ENCODE data around the gene ABCG1.

Gene ABCG1

DNA sequence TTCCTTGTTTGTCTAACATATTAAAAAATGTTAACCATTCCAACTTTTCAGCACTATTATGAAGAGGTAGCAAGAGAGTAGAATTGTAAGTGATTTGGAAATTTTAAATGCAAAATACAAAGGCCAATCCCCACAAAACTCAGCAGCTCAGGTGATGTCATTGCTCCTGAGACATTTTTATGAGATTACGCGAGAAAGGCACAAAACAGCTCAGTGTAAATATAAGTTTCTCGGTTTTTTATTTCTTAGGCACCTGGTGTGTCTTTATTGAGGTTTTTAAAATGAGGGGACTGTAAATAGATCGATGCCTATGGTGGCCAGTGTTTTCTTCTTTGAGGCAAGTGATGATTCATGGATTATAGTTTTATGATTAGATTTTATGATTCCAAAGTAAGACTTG is 6.1 kb downstream of the ABCG1 start:
- Histone ChIP-seq H4K20me1 (ENCODE audit: insufficient read depth, low read length) (no peaks in the 10 kb centered on the region), H3K9ac (ENCODE audit: low read length) (no peak overlapping the region), H3K9me2 (replicated peaks; ENCODE audit: insufficient read depth, low read length) (no peaks in the 10 kb centered on the region), H3K4me2 (ENCODE audit: low read depth, low read length) (no peak overlapping the region), H3K4me3 (ENCODE audit: low read length) (no peak overlapping the region), H3F3A (ENCODE audit: insufficient read depth, low read length) (peaks cover 17% of the 10 kb centered on the region; the same call in 1 of the 2 replicates), H3K9me3 (replicated peaks; ENCODE audit: insufficient read depth, low read length) (no peaks in the 10 kb centered on the region), H3K27me3 (replicated peaks; ENCODE audit: insufficient read depth, low read length) (peaks cover 42% of the 10 kb centered on the region), H3K36me3 (replicated peaks; ENCODE audit: insufficient read depth, low read length) (no peaks in the 10 kb centered on the region), H3K27ac (ENCODE audit: low read length) (no peak overlapping the region), H3K4me1 (ENCODE audit: low read length) (peaks cover 22% of the 10 kb centered on the region), H3K79me2 (ENCODE audit: low read length) (no peaks in the 10 kb centered on the region), H2AFZ (ENCODE audit: low read length) (no peak overlapping the region)
- TF ChIP-seq, protein P1, sequence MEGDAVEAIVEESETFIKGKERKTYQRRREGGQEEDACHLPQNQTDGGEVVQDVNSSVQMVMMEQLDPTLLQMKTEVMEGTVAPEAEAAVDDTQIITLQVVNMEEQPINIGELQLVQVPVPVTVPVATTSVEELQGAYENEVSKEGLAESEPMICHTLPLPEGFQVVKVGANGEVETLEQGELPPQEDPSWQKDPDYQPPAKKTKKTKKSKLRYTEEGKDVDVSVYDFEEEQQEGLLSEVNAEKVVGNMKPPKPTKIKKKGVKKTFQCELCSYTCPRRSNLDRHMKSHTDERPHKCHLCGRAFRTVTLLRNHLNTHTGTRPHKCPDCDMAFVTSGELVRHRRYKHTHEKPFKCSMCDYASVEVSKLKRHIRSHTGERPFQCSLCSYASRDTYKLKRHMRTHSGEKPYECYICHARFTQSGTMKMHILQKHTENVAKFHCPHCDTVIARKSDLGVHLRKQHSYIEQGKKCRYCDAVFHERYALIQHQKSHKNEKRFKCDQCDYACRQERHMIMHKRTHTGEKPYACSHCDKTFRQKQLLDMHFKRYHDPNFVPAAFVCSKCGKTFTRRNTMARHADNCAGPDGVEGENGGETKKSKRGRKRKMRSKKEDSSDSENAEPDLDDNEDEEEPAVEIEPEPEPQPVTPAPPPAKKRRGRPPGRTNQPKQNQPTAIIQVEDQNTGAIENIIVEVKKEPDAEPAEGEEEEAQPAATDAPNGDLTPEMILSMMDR (IDR thresholded peaks at IDR 0.05; ENCODE audit: low read length) = no peak
- TF ChIP-seq EZH2phosphoT487 (IDR thresholded peaks at IDR 0.05; ENCODE audit: low read length) (no peak), EZH2 (optimal IDR thresholded peaks at IDR 0.05; ENCODE audit: low read depth, low read length) (no peak)
- DNase-seq = no peak

DNA sequence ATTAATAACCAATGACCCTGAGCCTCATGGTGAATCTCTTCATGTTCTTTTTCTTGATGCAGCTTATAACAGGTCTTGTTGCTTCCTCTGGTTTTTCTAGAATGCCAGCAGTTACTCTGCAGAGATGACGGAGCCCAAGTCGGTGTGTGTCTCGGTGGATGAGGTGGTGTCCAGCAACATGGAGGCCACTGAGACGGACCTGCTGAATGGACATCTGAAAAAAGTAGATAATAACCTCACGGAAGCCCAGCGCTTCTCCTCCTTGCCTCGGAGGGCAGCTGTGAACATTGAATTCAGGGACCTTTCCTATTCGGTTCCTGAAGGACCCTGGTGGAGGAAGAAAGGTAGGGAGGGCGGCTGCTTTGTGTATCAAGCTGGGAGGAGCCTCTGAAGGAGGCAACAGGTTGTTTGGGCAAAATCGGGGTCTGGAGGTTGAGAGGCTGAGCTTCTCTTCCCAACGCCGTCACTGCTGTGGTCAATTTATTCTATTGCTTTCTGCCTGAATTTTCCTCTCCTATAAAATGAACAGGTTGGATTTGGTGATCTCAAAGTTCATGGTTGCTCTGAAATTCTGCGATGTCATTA is 6.7 kb downstream of the ABCG1 start:
- Histone ChIP-seq H2AFZ (ENCODE audit: low read length) (no peak overlapping the region), H3K79me2 (ENCODE audit: low read length) (no peaks in the 10 kb centered on the region), H3K4me1 (ENCODE audit: low read length) (peaks cover 19% of the 10 kb centered on the region), H3K27me3 (replicated peaks; ENCODE audit: insufficient read depth, low read length) (peaks cover 36% of the 10 kb centered on the region), H3K27ac (ENCODE audit: low read length) (no peak overlapping the region), H3K4me2 (ENCODE audit: low read depth, low read length) (no peak overlapping the region), H3K9me2 (replicated peaks; ENCODE audit: insufficient read depth, low read length) (no peaks in the 10 kb centered on the region), H3F3A (ENCODE audit: insufficient read depth, low read length) (peaks cover 15% of the 10 kb centered on the region; the same call in 1 of the 2 replicates), H3K9ac (ENCODE audit: low read length) (no peak overlapping the region), H3K4me3 (ENCODE audit: low read length) (no peak overlapping the region), H3K36me3 (replicated peaks; ENCODE audit: insufficient read depth, low read length) (no peaks in the 10 kb centered on the region), H4K20me1 (ENCODE audit: insufficient read depth, low read length) (no peaks in the 10 kb centered on the region), H3K9me3 (replicated peaks; ENCODE audit: insufficient read depth, low read length) (no peaks in the 10 kb centered on the region)
- TF ChIP-seq EZH2phosphoT487 (IDR thresholded peaks at IDR 0.05; ENCODE audit: low read length) = no peak
- TF ChIP-seq EZH2 (optimal IDR thresholded peaks at IDR 0.05; ENCODE audit: low read depth, low read length) = no peak
- TF ChIP-seq, protein P1 (IDR thresholded peaks at IDR 0.05; ENCODE audit: low read length) = no peak
- no peak for DNase-seq

DNA sequence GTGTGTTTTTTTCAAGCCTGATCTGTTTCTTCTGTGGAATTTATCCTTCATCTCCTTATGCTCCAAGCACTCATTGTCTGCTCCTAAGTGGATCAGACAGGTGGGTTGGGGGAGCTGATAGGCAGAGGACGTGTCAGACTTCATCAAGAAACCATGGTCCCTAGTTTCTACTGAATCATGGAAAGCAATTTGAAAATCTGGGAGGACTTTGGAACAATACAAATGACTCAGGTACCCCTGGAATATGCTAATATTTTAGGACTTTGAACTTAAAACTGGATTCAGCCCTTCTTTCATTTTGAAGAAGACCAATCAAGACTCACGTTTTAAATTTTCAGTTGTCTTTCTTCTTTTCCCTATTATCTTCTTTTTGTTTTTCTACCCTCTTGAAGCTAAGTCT is 7.7 kb downstream of the ABCG1 start:
- no peak overlapping the region for H3K4me3 ChIP-seq (ENCODE audit: low read length)
- no peaks in the 10 kb centered on the region for H3K9me2 ChIP-seq (replicated peaks; ENCODE audit: insufficient read depth, low read length)
- H3K9ac ChIP-seq (ENCODE audit: low read length) = no peak overlapping the region
- no peaks in the 10 kb centered on the region for H3K79me2 ChIP-seq (ENCODE audit: low read length)
- H3K36me3 ChIP-seq (replicated peaks; ENCODE audit: insufficient read depth, low read length) = no peaks in the 10 kb centered on the region
- H3F3A ChIP-seq (ENCODE audit: insufficient read depth, low read length) = peaks cover 15% of the 10 kb centered on the region; the same call in 1 of the 2 replicates
- no peak for TF ChIP-seq EZH2 (optimal IDR thresholded peaks at IDR 0.05; ENCODE audit: low read depth, low read length)
- no peak for TF ChIP-seq EZH2phosphoT487 (IDR thresholded peaks at IDR 0.05; ENCODE audit: low read length)
- TF ChIP-seq, protein P1 (IDR thresholded peaks at IDR 0.05; ENCODE audit: low read length) = no peak
- DNase-seq = no peak
- H3K27me3 ChIP-seq (replicated peaks; ENCODE audit: insufficient read depth, low read length) = peaks cover 26% of the 10 kb centered on the region; the same call in 1 of the 2 replicates
- no peak overlapping the region for H3K4me2 ChIP-seq (ENCODE audit: low read depth, low read length)
- H3K27ac ChIP-seq (ENCODE audit: low read length) = no peak overlapping the region
- no peaks in the 10 kb centered on the region for H4K20me1 ChIP-seq (ENCODE audit: insufficient read depth, low read length)
- H2AFZ ChIP-seq (ENCODE audit: low read length) = no peak overlapping the region
- no peaks in the 10 kb centered on the region for H3K9me3 ChIP-seq (replicated peaks; ENCODE audit: insufficient read depth, low read length)
- H3K4me1 ChIP-seq (ENCODE audit: low read length) = peaks cover 19% of the 10 kb centered on the region
